ENCODE results near the gene ATP6V1G2.
"Not testable (repeated sequence)": the region's sequence is repeated elsewhere in the genome, so short reads cannot be mapped to it uniquely, and the experiment has no call there.

ATP6V1G2 gene

GRCh38 chr6:31551371-31551770 lies 5.0 kb upstream of the ATP6V1G2 start:
- not testable (repeated sequence) for H3K27ac ChIP-seq (ENCODE audit: low read depth, low read length); H3K4me3 ChIP-seq (ENCODE audit: low read length); H3K27me3 ChIP-seq (ENCODE audit: control insufficient read depth, insufficient read depth, low read length); H3K4me1 ChIP-seq (ENCODE audit: control insufficient read depth, insufficient read depth, low read length); H3K9ac ChIP-seq (ENCODE audit: low read length)
- peaks cover 10% of the 10 kb centered on the region for H3K36me3 ChIP-seq (ENCODE audit: control insufficient read depth, insufficient read depth, low read length)

GRCh38 chr6:31548544-31548873 lies 2.1 kb upstream of the ATP6V1G2 start:
- peak overlapping the region; percentile 87 for H3K27ac ChIP-seq (ENCODE audit: low read depth, low read length)
- peak overlapping the region; percentile 60 for H3K4me3 ChIP-seq (ENCODE audit: low read length)
- H3K4me1 ChIP-seq (ENCODE audit: control insufficient read depth, insufficient read depth, low read length), result peaks cover 9% of the 10 kb centered on the region
- H3K36me3 ChIP-seq (ENCODE audit: control insufficient read depth, insufficient read depth, low read length), result peaks cover 5% of the 10 kb centered on the region
- H3K9ac ChIP-seq (ENCODE audit: low read length), result no peak overlapping the region
- H3K27me3 ChIP-seq (ENCODE audit: control insufficient read depth, insufficient read depth, low read length), result no peaks in the 10 kb centered on the region

- peaks cover 5% of the 10 kb centered on the region for H3K36me3 ChIP-seq (ENCODE audit: control insufficient read depth, insufficient read depth, low read length)
- peak overlapping the region; percentile 60 for H3K4me3 ChIP-seq (ENCODE audit: low read length)
- peak overlapping the region; percentile 87 for H3K27ac ChIP-seq (ENCODE audit: low read depth, low read length)
- peaks cover 11% of the 10 kb centered on the region for H3K4me1 ChIP-seq (ENCODE audit: control insufficient read depth, insufficient read depth, low read length)
- H3K27me3 ChIP-seq (ENCODE audit: control insufficient read depth, insufficient read depth, low read length), result no peaks in the 10 kb centered on the region
- no peak overlapping the region for H3K9ac ChIP-seq (ENCODE audit: low read length)
Measured at GRCh38 chr6:31547727-31548543, 1.5 kb upstream of the ATP6V1G2 start.

- Histone ChIP-seq H3K9ac (ENCODE audit: low read length) (no peak within 1 kb of the TSS), H3K4me3 (ENCODE audit: low read length) (peak within 1 kb of the TSS; percentile 63), H3K27ac (ENCODE audit: low read depth, low read length) (peak within 1 kb of the TSS; percentile 87), H3K27me3 (ENCODE audit: control insufficient read depth, insufficient read depth, low read length) (no peaks in the 10 kb centered on the region), H3K4me1 (ENCODE audit: control insufficient read depth, insufficient read depth, low read length) (peaks cover 12% of the 10 kb centered on the region), H3K36me3 (ENCODE audit: control insufficient read depth, insufficient read depth, low read length) (peaks cover 5% of the 10 kb centered on the region)
Measured at GRCh38 chr6:31546958-31547726, 734 bp upstream of the ATP6V1G2 start, which contains the start of gene NFKBIL1. Gene NFKBIL1 (plus strand): TSS chr6:31547608. CDS start chr6:31547695, 87 bp downstream.

GRCh38 chr6:31545291-31545690 lies 1.1 kb downstream of the ATP6V1G2 start:
- no peak overlapping the region for H3K9ac ChIP-seq (ENCODE audit: low read length)
- no peak overlapping the region for H3K4me3 ChIP-seq (ENCODE audit: low read length)
- H3K27ac ChIP-seq (ENCODE audit: low read depth, low read length), result no peak overlapping the region
- H3K4me1 ChIP-seq (ENCODE audit: control insufficient read depth, insufficient read depth, low read length), result peaks cover 20% of the 10 kb centered on the region
- H3K27me3 ChIP-seq (ENCODE audit: control insufficient read depth, insufficient read depth, low read length), result no peaks in the 10 kb centered on the region
- peaks cover 4% of the 10 kb centered on the region for H3K36me3 ChIP-seq (ENCODE audit: control insufficient read depth, insufficient read depth, low read length)

GRCh38 chr6:31544676-31545075 lies 1.7 kb downstream of the ATP6V1G2 start:
- H3K4me1 ChIP-seq (ENCODE audit: control insufficient read depth, insufficient read depth, low read length), result peaks cover 26% of the 10 kb centered on the region
- H3K27me3 ChIP-seq (ENCODE audit: control insufficient read depth, insufficient read depth, low read length), result no peaks in the 10 kb centered on the region
- H3K36me3 ChIP-seq (ENCODE audit: control insufficient read depth, insufficient read depth, low read length), result peaks cover 10% of the 10 kb centered on the region

GRCh38 chr6:31543639-31544038 lies 2.8 kb downstream of the ATP6V1G2 start:
- no peak overlapping the region for H3K9ac ChIP-seq (ENCODE audit: low read length)
- peaks cover 18% of the 10 kb centered on the region for H3K36me3 ChIP-seq (ENCODE audit: control insufficient read depth, insufficient read depth, low read length)
- no peak overlapping the region for H3K4me3 ChIP-seq (ENCODE audit: low read length)
- no peak overlapping the region for H3K27ac ChIP-seq (ENCODE audit: low read depth, low read length)
- H3K4me1 ChIP-seq (ENCODE audit: control insufficient read depth, insufficient read depth, low read length), result peaks cover 34% of the 10 kb centered on the region
- no peaks in the 10 kb centered on the region for H3K27me3 ChIP-seq (ENCODE audit: control insufficient read depth, insufficient read depth, low read length)

More at GRCh38 chr6:31544676-31545075, 1.7 kb downstream of the ATP6V1G2 start:
- Histone ChIP-seq H3K9ac (ENCODE audit: low read length) (no peak overlapping the region), H3K27ac (ENCODE audit: low read depth, low read length) (no peak overlapping the region), H3K4me3 (ENCODE audit: low read length) (no peak overlapping the region)

GRCh38 chr6:31541658-31542521 lies 4.5 kb downstream of the ATP6V1G2 start, which contains the start of gene DDX39B:
Gene DDX39B (minus strand): TSS chr6:31542003. CDS start chr6:31540532, 1,471 bp downstream.
- Histone ChIP-seq H3K4me1 (ENCODE audit: control insufficient read depth, insufficient read depth, low read length) (peaks cover 26% of the 10 kb centered on the region), H3K27me3 (ENCODE audit: control insufficient read depth, insufficient read depth, low read length) (no peaks in the 10 kb centered on the region), H3K36me3 (ENCODE audit: control insufficient read depth, insufficient read depth, low read length) (peaks cover 23% of the 10 kb centered on the region), H3K27ac (ENCODE audit: low read depth, low read length) (peak within 1 kb of the TSS; percentile 89), H3K4me3 (ENCODE audit: low read length) (peak within 1 kb of the TSS; percentile 93), H3K9ac (ENCODE audit: low read length) (peak within 1 kb of the TSS; percentile 88)

GRCh38 chr6:31541059-31541657 lies 5.2 kb downstream of the ATP6V1G2 start:
- H3K27ac ChIP-seq (ENCODE audit: low read depth, low read length), result peak overlapping the region; percentile 89
- peak overlapping the region; percentile 93 for H3K4me3 ChIP-seq (ENCODE audit: low read length)
- H3K9ac ChIP-seq (ENCODE audit: low read length), result peak overlapping the region; percentile 88
- no peaks in the 10 kb centered on the region for H3K27me3 ChIP-seq (ENCODE audit: control insufficient read depth, insufficient read depth, low read length)
- peaks cover 26% of the 10 kb centered on the region for H3K4me1 ChIP-seq (ENCODE audit: control insufficient read depth, insufficient read depth, low read length)
- peaks cover 27% of the 10 kb centered on the region for H3K36me3 ChIP-seq (ENCODE audit: control insufficient read depth, insufficient read depth, low read length)

- Histone ChIP-seq H3K36me3 (ENCODE audit: control insufficient read depth, insufficient read depth, low read length) (peaks cover 32% of the 10 kb centered on the region), H3K4me3 (ENCODE audit: low read length) (peak overlapping the region; percentile 93), H3K9ac (ENCODE audit: low read length) (peak overlapping the region; percentile 88), H3K4me1 (ENCODE audit: control insufficient read depth, insufficient read depth, low read length) (peaks cover 26% of the 10 kb centered on the region), H3K27me3 (ENCODE audit: control insufficient read depth, insufficient read depth, low read length) (no peaks in the 10 kb centered on the region), H3K27ac (ENCODE audit: low read depth, low read length) (peak overlapping the region; percentile 89)
Measured at GRCh38 chr6:31540640-31541039, 5.8 kb downstream of the ATP6V1G2 start.

GRCh38 chr6:31538805-31539400 lies 7.5 kb downstream of the ATP6V1G2 start:
- Histone ChIP-seq H3K27ac (ENCODE audit: low read depth, low read length) (no peak overlapping the region), H3K4me3 (ENCODE audit: low read length) (no peak overlapping the region), H3K9ac (ENCODE audit: low read length) (no peak overlapping the region), H3K27me3 (ENCODE audit: control insufficient read depth, insufficient read depth, low read length) (no peaks in the 10 kb centered on the region), H3K4me1 (ENCODE audit: control insufficient read depth, insufficient read depth, low read length) (peaks cover 26% of the 10 kb centered on the region), H3K36me3 (ENCODE audit: control insufficient read depth, insufficient read depth, low read length) (peaks cover 45% of the 10 kb centered on the region)
